H9 (cell line): ENCODE measurements around the gene ZNF750. TPM values are rescaled to one million over a fixed set of nuclear protein-coding genes. Genes with fewer than 3 reads are reported as not detected.
A peak's percentile ranks its signal among the peaks of the same experiment; 100 is the strongest.

Experiments
- DNase-seq: peaks from one replicate; pipeline ENCODE4 v3.0.0-alpha.2; 2017
- H2AFZ ChIP-seq: one replicate; pipeline ENCODE4 v1.6.1; 2013; ENCODE audit warnings: mild to moderate bottlenecking, low read length, control low read depth, moderate library complexity
- H2AK5ac ChIP-seq: 2 replicates; pipeline ENCODE4 v1.6.1; 2013; ENCODE audit warnings: low read length, control low read depth, mixed read lengths; ENCODE audit not compliant: insufficient read length
- H2BK120ac ChIP-seq: one replicate; pipeline ENCODE4 v1.6.1; 2013; ENCODE audit warnings: low read depth, mild to moderate bottlenecking, low read length, control low read depth, inconsistent platforms; ENCODE audit not compliant: poor library complexity, severe bottlenecking
- H2BK12ac ChIP-seq: 2 replicates; pipeline ENCODE4 v1.6.1; 2013; ENCODE audit warnings: low read length, control low read depth, mixed read lengths, low read depth; ENCODE audit not compliant: insufficient read length
- H2BK15ac ChIP-seq: 2 replicates; pipeline ENCODE4 v1.6.1; 2013; ENCODE audit warnings: low read depth, low read length, control low read depth
- H2BK20ac ChIP-seq: one replicate; pipeline ENCODE4 v1.6.1; 2013; ENCODE audit warnings: low read depth, mild to moderate bottlenecking, low read length, control low read depth, inconsistent platforms; ENCODE audit not compliant: poor library complexity, severe bottlenecking
- H2BK5ac ChIP-seq: 2 replicates; pipeline ENCODE4 v1.6.1; 2013; ENCODE audit warnings: low read length, control low read depth, mixed read lengths; ENCODE audit not compliant: insufficient read length
- H3K14ac ChIP-seq: 2 replicates; pipeline ENCODE4 v1.6.1; 2013; ENCODE audit warnings: low read length, control low read depth; ENCODE audit not compliant: insufficient read depth
- H3K18ac ChIP-seq: 2 replicates; pipeline ENCODE4 v1.6.1; 2013; ENCODE audit warnings: low read depth, mild to moderate bottlenecking, mixed read lengths, low read length, control low read depth; ENCODE audit not compliant: insufficient read length
- H3K23ac ChIP-seq: 2 replicates; pipeline ENCODE4 v1.6.1; 2013; ENCODE audit warnings: low read length, control low read depth, mixed read lengths, low read depth; ENCODE audit not compliant: insufficient read length
- H3K23me2 ChIP-seq: 2 replicates; pipeline ENCODE4 v1.6.1; 2013; ENCODE audit warnings: low read depth, mild to moderate bottlenecking, mixed read lengths, low read length, control low read depth; ENCODE audit not compliant: insufficient read length, poor library complexity, severe bottlenecking
- H3K27ac ChIP-seq: 2 replicates; pipeline ENCODE4 v1.5.1; 2013; ENCODE audit warnings: low read length, control low read depth, mixed read lengths, low read depth; ENCODE audit not compliant: insufficient read length
- H3K27me3 ChIP-seq: 2 replicates; pipeline ENCODE4 v1.6.1; 2013; ENCODE audit warnings: low read length, control low read depth, inconsistent platforms; ENCODE audit not compliant: insufficient read depth
- H3K4ac ChIP-seq: 2 replicates; pipeline ENCODE4 v1.6.1; 2013; ENCODE audit warnings: low read depth, mild to moderate bottlenecking, control low read depth, inconsistent platforms, low read length, moderate library complexity
- H3K4me1 ChIP-seq: 2 replicates; pipeline ENCODE4 v1.6.1; 2013; ENCODE audit warnings: low read length, control low read depth, inconsistent platforms; ENCODE audit not compliant: insufficient read depth
- H3K4me2 ChIP-seq: 2 replicates; pipeline ENCODE4 v1.6.1; 2013; ENCODE audit warnings: low read length, control low read depth, mixed read lengths; ENCODE audit not compliant: insufficient read length, insufficient read depth
- H3K56ac ChIP-seq: 2 replicates; pipeline ENCODE4 v1.6.1; 2013; ENCODE audit warnings: low read depth, mild to moderate bottlenecking, mixed read lengths, low read length, control low read depth; ENCODE audit not compliant: insufficient read length
- H3K79me1 ChIP-seq: 2 replicates; pipeline ENCODE4 v1.6.1; 2013; ENCODE audit warnings: low read depth, mild to moderate bottlenecking, moderate library complexity, low read length, control low read depth, inconsistent platforms; ENCODE audit not compliant: insufficient read depth, poor library complexity, severe bottlenecking
- H3K79me2 ChIP-seq: 2 replicates; pipeline ENCODE4 v1.6.1; 2013; ENCODE audit warnings: low read length, control low read depth, inconsistent platforms; ENCODE audit not compliant: insufficient read depth
- H3K9ac ChIP-seq: 2 replicates; pipeline ENCODE4 v1.6.1; 2013; ENCODE audit warnings: low read length, control low read depth, mixed read lengths; ENCODE audit not compliant: insufficient read length; ENCODE audit errors: extremely low read depth
- H3K9me3 ChIP-seq: one replicate; pipeline ENCODE4 v1.6.1; 2013; ENCODE audit warnings: low read depth, low read length, inconsistent platforms; ENCODE audit not compliant: control insufficient read depth
- H3T11ph ChIP-seq: one replicate; pipeline ENCODE4 v1.6.1; 2013; ENCODE audit warnings: mild to moderate bottlenecking, low read length, control low read depth, inconsistent platforms
- H4K20me1 ChIP-seq: one replicate; pipeline ENCODE4 v1.6.1; 2013; ENCODE audit not compliant: control insufficient read depth, insufficient read length, insufficient read depth
- H4K5ac ChIP-seq: 2 replicates; pipeline ENCODE4 v1.6.1; 2013; ENCODE audit warnings: low read depth, mild to moderate bottlenecking, mixed read lengths, low read length, control low read depth; ENCODE audit not compliant: insufficient read length
- H4K8ac ChIP-seq: replicated peaks from 2 replicates; pipeline ENCODE4 v1.6.1; 2013; ENCODE audit warnings: low read length, control low read depth, mixed read lengths, low read depth; ENCODE audit not compliant: insufficient read length
- H4K91ac ChIP-seq: 2 replicates; pipeline ENCODE4 v1.6.1; 2013; ENCODE audit warnings: low read depth, mild to moderate bottlenecking, moderate library complexity, mixed read lengths, low read length, control low read depth; ENCODE audit not compliant: insufficient read length
- H3K27ac Mint-ChIP-seq, 3 experiments: 2 replicates in 2 of 3; 3 replicates in 1 of 3; pipeline ENCODE4 v1.8.0; 2020 to 2021; ENCODE audit warnings: mixed read lengths in 3 of 3, mild to moderate bottlenecking in 1 of 3, moderate library complexity in 1 of 3
- H3K27me3 Mint-ChIP-seq: 2 replicates; pipeline ENCODE4 v1.8.0; 2021; ENCODE audit warnings: low read depth, mild to moderate bottlenecking, moderate library complexity, mixed read lengths
- H3K36me3 Mint-ChIP-seq, 3 experiments: 2 replicates in 2 of 3; 3 replicates in 1 of 3; pipeline ENCODE4 v1.8.0; 2020 to 2021; ENCODE audit warnings: low read depth in 3 of 3, mixed read lengths in 3 of 3; ENCODE audit not compliant: insufficient read depth in 1 of 3
- H3K4me1 Mint-ChIP-seq, 2 experiments: 2 replicates each; pipeline ENCODE4 v1.8.0; 2020; ENCODE audit warnings: mixed read lengths in 2 of 2
- H3K4me3 Mint-ChIP-seq, 2 experiments: 2 replicates in 1 of 2; 3 replicates in 1 of 2; pipeline ENCODE4 v1.8.0; 2020 to 2021; ENCODE audit warnings: mild to moderate bottlenecking in 2 of 2, mixed read lengths in 2 of 2, moderate library complexity in 1 of 2
- H3K9me3 Mint-ChIP-seq, 2 experiments: 2 replicates in 1 of 2; 3 replicates in 1 of 2; pipeline ENCODE4 v1.8.0; 2020; ENCODE audit warnings: mild to moderate bottlenecking in 2 of 2, mixed read lengths in 2 of 2, moderate library complexity in 1 of 2
- WGBS: extraction: QIAGEN DNeasy Blood & Tissue Kit; methylation state at CpG from one replicate; pipeline ENCODE4 v1.1.7; 2013; ENCODE audit warnings: missing lambda C conversion rate, low lambda C conversion rate, mixed read lengths; ENCODE audit not compliant: insufficient read length; ENCODE audit errors: extremely low coverage; 5-methylcytosine and 5-hydroxymethylcytosine counted together
- total RNA-seq: library from RNA; stranded (reverse); gene quantifications from 2 replicates; pipeline ENCODE4 v1.2.1, GENCODE V29; 2021
- TF ChIP-seq, protein P1 (sequence below): fragments of 200-600 bp; sonication (generic); conservative IDR thresholded peaks from 3 replicates; pipeline ENCODE4 v1.8.0; 2021; ENCODE audit warnings: antibody characterized with exemption, mild to moderate bottlenecking

Gene ZNF750
- total RNA-seq, 1 experiment from 2014 or later: not detected

DNA sequence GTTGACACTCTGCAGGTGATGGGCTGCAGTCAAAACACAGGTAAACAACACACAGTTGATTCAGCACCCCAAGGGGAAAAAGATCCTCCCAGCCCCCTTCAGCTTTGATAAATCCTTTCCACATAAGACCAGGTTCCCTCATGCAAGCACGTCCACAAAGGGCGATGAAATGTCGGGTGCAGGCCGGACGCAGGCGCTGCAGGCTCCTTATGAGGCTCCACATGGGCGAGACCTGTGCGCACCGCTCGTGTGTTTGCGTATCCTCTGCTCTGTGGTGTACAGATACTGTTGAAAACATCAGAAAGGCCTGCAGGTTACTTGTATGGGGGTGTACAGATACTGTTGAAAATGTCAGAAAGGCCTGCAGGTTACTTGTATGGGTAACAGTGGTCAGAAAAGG, 14.4 kb upstream of the ZNF750 start:
- no CpG with 5 or more reads among the region's 11 CpGs for WGBS
- peak overlapping the region in 2 of 3 experiments; percentile 34 to 88; a peak in 3 of 7 replicates for H3K27ac Mint-ChIP-seq

More for the DNA sequence above, 14.4 kb upstream of the ZNF750 start:
- no peak overlapping the region for H4K8ac ChIP-seq
- H3K9ac ChIP-seq: no peak overlapping the region
- no peaks in the 10 kb centered on the region for H3K79me2 ChIP-seq
- Mint-ChIP-seq H3K4me3 (no peak overlapping the region), H3K4me1 (peaks cover 3 to 5% of the 10 kb centered on the region in 2 experiments; a peak in 3 of 4 replicates), H3K27me3 (no peaks in the 10 kb centered on the region), H3K9me3 (peaks cover 0 to under 1% of the 10 kb centered on the region in 2 experiments; a peak in 2 of 5 replicates), H3K36me3 (peaks cover 29 to 45% (median 38%) of the 10 kb centered on the region in 3 experiments)
- H3K9me3 ChIP-seq: no peaks in the 10 kb centered on the region
- no peak overlapping the region for H3K27ac ChIP-seq
- H2BK5ac ChIP-seq: no peak overlapping the region
- H3K4me2 ChIP-seq: no peak overlapping the region
- no peak overlapping the region for H2BK20ac ChIP-seq
- TF ChIP-seq, protein P1, sequence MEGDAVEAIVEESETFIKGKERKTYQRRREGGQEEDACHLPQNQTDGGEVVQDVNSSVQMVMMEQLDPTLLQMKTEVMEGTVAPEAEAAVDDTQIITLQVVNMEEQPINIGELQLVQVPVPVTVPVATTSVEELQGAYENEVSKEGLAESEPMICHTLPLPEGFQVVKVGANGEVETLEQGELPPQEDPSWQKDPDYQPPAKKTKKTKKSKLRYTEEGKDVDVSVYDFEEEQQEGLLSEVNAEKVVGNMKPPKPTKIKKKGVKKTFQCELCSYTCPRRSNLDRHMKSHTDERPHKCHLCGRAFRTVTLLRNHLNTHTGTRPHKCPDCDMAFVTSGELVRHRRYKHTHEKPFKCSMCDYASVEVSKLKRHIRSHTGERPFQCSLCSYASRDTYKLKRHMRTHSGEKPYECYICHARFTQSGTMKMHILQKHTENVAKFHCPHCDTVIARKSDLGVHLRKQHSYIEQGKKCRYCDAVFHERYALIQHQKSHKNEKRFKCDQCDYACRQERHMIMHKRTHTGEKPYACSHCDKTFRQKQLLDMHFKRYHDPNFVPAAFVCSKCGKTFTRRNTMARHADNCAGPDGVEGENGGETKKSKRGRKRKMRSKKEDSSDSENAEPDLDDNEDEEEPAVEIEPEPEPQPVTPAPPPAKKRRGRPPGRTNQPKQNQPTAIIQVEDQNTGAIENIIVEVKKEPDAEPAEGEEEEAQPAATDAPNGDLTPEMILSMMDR: no peak
- no peak overlapping the region for H3K18ac ChIP-seq
- H3K27me3 ChIP-seq: no peaks in the 10 kb centered on the region
- H3K4ac ChIP-seq: no peak overlapping the region
- H4K20me1 ChIP-seq: no peaks in the 10 kb centered on the region
- no peaks in the 10 kb centered on the region for H3K79me1 ChIP-seq
- no peak overlapping the region for H2BK12ac ChIP-seq
- no peaks in the 10 kb centered on the region for H3K23me2 ChIP-seq
- H4K91ac ChIP-seq: no peak overlapping the region
- H2AFZ ChIP-seq: no peak overlapping the region
- no peak overlapping the region for H2BK15ac ChIP-seq
- H3K14ac ChIP-seq: no peak overlapping the region
- no peak for DNase-seq
- H3T11ph ChIP-seq: no peak overlapping the region
- no peak overlapping the region for H2BK120ac ChIP-seq
- H3K56ac ChIP-seq: no peak overlapping the region
- H4K5ac ChIP-seq: no peak overlapping the region
- no peak overlapping the region for H2AK5ac ChIP-seq
- no peak overlapping the region for H3K23ac ChIP-seq
- no peaks in the 10 kb centered on the region for H3K4me1 ChIP-seq
